ENCODE data around the gene HGS. TPM values are rescaled to one million over a fixed set of nuclear protein-coding genes. Genes with fewer than 3 reads are reported as not detected.

Gene HGS
- total RNA-seq, 2 donors from 2014 or later, result 114 to 130 TPM

- peak overlapping the region; percentile 96 for H3K4me3 ChIP-seq (ENCODE audit: low read length)
- TF ChIP-seq, protein P1, sequence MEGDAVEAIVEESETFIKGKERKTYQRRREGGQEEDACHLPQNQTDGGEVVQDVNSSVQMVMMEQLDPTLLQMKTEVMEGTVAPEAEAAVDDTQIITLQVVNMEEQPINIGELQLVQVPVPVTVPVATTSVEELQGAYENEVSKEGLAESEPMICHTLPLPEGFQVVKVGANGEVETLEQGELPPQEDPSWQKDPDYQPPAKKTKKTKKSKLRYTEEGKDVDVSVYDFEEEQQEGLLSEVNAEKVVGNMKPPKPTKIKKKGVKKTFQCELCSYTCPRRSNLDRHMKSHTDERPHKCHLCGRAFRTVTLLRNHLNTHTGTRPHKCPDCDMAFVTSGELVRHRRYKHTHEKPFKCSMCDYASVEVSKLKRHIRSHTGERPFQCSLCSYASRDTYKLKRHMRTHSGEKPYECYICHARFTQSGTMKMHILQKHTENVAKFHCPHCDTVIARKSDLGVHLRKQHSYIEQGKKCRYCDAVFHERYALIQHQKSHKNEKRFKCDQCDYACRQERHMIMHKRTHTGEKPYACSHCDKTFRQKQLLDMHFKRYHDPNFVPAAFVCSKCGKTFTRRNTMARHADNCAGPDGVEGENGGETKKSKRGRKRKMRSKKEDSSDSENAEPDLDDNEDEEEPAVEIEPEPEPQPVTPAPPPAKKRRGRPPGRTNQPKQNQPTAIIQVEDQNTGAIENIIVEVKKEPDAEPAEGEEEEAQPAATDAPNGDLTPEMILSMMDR (conservative IDR thresholded peaks at IDR 0.05), result no peak
- no peaks in the 10 kb centered on the region for H3K27me3 ChIP-seq (ENCODE audit: control insufficient read depth, insufficient read depth, low read length, poor library complexity, severe bottlenecking)
- Mint-ChIP-seq H3K27me3 (ENCODE audit: insufficient read depth) (no peaks in the 10 kb centered on the region), H3K4me3 (peak overlapping the region; percentile 72), H3K4me1 (peaks cover 13% of the 10 kb centered on the region), H3K9me3 (no peaks in the 10 kb centered on the region), H3K36me3 (ENCODE audit: low read depth) (peaks cover 36% of the 10 kb centered on the region), H3K27ac (peak overlapping the region; percentile 68)
- peak overlapping the region; percentile 30 for H3K27ac ChIP-seq (ENCODE audit: low read depth, low read length)
- H3K9ac ChIP-seq (ENCODE audit: extremely low read depth, low read length, poor library complexity, severe bottlenecking), result peak overlapping the region; percentile 70
- peaks cover 34% of the 10 kb centered on the region for H3K36me3 ChIP-seq (ENCODE audit: control insufficient read depth, insufficient read depth, low read length)
- peak; percentile 70 for DNase-seq
- H3K9me3 ChIP-seq (ENCODE audit: control insufficient read depth, low read length), result no peaks in the 10 kb centered on the region
- 79 to 86% methylated on average over 25 to 30 of the region's 30 CpGs for WGBS, 2 experiments (ENCODE audit: insufficient coverage in 1 of 2, insufficient read length in 1 of 2)
- H3K4me1 ChIP-seq (ENCODE audit: control insufficient read depth, insufficient read depth, low read length), result peaks cover 15% of the 10 kb centered on the region
Measured at GRCh38 chr17:81665205-81666091, 18.4 kb upstream of the HGS start.

- TF ChIP-seq, protein P1 (conservative IDR thresholded peaks at IDR 0.05), result no peak
- Mint-ChIP-seq H3K36me3 (ENCODE audit: low read depth) (peaks cover 41% of the 10 kb centered on the region), H3K27ac (peak overlapping the region; percentile 68), H3K9me3 (no peaks in the 10 kb centered on the region), H3K27me3 (ENCODE audit: insufficient read depth) (no peaks in the 10 kb centered on the region), H3K4me1 (peaks cover 13% of the 10 kb centered on the region), H3K4me3 (peak overlapping the region; percentile 72)
- 1 to 7% methylated on average over 3 to 16 of the region's 16 CpGs for WGBS, 2 experiments (ENCODE audit: insufficient coverage in 1 of 2, insufficient read length in 1 of 2)
- Histone ChIP-seq H3K9ac (ENCODE audit: extremely low read depth, low read length, poor library complexity, severe bottlenecking) (peak overlapping the region; percentile 70), H3K4me1 (ENCODE audit: control insufficient read depth, insufficient read depth, low read length) (peaks cover 15% of the 10 kb centered on the region), H3K9me3 (ENCODE audit: control insufficient read depth, low read length) (no peaks in the 10 kb centered on the region), H3K36me3 (ENCODE audit: control insufficient read depth, insufficient read depth, low read length) (peaks cover 38% of the 10 kb centered on the region), H3K27me3 (ENCODE audit: control insufficient read depth, insufficient read depth, low read length, poor library complexity, severe bottlenecking) (no peaks in the 10 kb centered on the region), H3K4me3 (ENCODE audit: low read length) (peak overlapping the region; percentile 96), H3K27ac (ENCODE audit: low read depth, low read length) (peak overlapping the region; percentile 30)
- no peak for DNase-seq
Measured at GRCh38 chr17:81666092-81666341, 17.8 kb upstream of the HGS start.

- peak within 1 kb of the TSS; percentile 70 for H3K9ac ChIP-seq (ENCODE audit: extremely low read depth, low read length, poor library complexity, severe bottlenecking)
- no peaks in the 10 kb centered on the region for H3K9me3 ChIP-seq (ENCODE audit: control insufficient read depth, low read length)
- peak within 1 kb of the TSS; percentile 63 for H3K27ac ChIP-seq (ENCODE audit: low read depth, low read length)
- H3K27me3 ChIP-seq (ENCODE audit: control insufficient read depth, insufficient read depth, low read length, poor library complexity, severe bottlenecking), result no peaks in the 10 kb centered on the region
- H3K4me3 ChIP-seq (ENCODE audit: low read length), result peak within 1 kb of the TSS; percentile 96
- Mint-ChIP-seq H3K27ac (peak within 1 kb of the TSS; percentile 93), H3K36me3 (ENCODE audit: low read depth) (peaks cover 46% of the 10 kb centered on the region), H3K9me3 (no peaks in the 10 kb centered on the region), H3K4me1 (peaks cover 13% of the 10 kb centered on the region), H3K4me3 (peak within 1 kb of the TSS; percentile 72), H3K27me3 (ENCODE audit: insufficient read depth) (no peaks in the 10 kb centered on the region)
- H3K36me3 ChIP-seq (ENCODE audit: control insufficient read depth, insufficient read depth, low read length), result peaks cover 43% of the 10 kb centered on the region
- peaks cover 15% of the 10 kb centered on the region for H3K4me1 ChIP-seq (ENCODE audit: control insufficient read depth, insufficient read depth, low read length)
- WGBS, 2 experiments (ENCODE audit: insufficient coverage in 1 of 2, insufficient read length in 1 of 2), result 1% methylated on average over 45 to 96 of the region's 96 CpGs
- peak; percentile 100 for DNase-seq
- TF ChIP-seq, protein P1 (conservative IDR thresholded peaks at IDR 0.05), result no peak
Measured at GRCh38 chr17:81666342-81667191, 17.2 kb upstream of the HGS start, which contains the start of the genes CCDC137 and OXLD1. Gene CCDC137, plus strand, starts transcription at chr17:81666737. Its CDS starts 30 bp downstream, at chr17:81666767. Gene OXLD1, minus strand, starts transcription at chr17:81666605. Its CDS starts 28 bp downstream, at chr17:81666577.
